DMS153 treated with DMSO at 0.1 percent for 48 hours (cell line): ENCODE measurements around the gene LIN7C.
"Not testable (repeated sequence)": the region's sequence is repeated elsewhere in the genome, so short reads cannot be mapped to it uniquely, and the experiment has no call there.

Experiments used
- DNase-seq: peaks from one replicate; lab custom pipeline; 2025; ENCODE audit not compliant: unreplicated experiment; lab: John Stamatoyannopoulos, UW

Gene LIN7C

DNA sequence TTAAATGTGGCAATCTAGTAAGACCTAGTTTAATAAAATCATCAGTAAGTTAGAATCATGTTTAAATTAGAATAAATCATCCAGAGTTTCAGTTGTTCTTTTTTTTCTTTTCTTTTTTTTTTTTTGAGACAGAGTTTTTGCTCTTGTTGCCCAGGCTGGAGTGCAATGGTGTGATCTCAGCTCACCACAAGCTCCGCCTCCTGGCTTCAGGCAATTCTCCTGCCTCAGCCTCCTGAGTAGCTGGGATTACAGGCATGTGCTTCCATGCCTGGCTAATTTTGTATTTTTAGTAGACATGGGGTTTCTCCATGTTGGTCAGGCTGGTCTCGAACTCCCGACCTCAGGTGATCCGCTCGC lies 58.4 kb downstream of the LIN7C start:
- DNase-seq = not testable (repeated sequence)

DNA sequence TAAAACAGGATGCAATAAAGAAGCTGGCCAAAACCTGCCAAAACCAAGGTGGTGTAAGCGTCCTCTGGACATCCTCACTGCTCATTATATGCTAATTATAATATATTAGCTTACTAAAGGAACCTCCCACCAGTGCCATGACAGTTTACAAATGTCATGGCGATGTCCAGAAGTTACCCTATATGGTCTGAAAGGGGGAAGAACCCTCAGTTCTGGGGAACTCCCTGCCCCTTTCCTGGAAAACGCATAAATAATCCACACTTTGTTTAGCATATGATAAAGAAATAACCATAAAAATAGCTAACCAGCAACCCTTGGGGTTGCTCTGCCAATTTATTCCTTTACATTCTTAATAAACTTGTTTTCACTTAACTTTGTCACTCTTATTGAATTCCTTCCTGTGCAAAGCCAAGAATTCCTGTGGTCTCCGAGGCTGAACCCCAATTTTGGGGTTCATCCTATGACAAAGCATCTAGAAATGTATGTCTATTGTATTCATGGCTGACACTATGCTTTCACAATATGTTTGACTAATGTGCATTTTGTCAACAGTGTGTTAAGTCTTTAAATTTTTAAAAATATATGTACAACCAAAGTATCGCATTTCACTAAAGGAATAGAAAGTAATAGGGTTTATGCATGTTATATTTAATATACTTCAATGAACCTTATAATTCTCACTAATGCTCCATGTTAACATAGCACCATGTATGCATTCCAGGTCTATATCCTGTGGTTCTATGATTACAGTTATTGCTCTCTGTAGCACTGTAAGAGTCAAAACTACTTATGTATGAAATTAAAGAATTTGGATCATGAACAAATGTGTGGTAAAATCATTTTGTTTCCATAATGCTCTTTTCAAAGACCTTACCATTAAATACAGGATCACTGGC lies 59.0 kb downstream of the LIN7C start:
- no peak for DNase-seq

DNA sequence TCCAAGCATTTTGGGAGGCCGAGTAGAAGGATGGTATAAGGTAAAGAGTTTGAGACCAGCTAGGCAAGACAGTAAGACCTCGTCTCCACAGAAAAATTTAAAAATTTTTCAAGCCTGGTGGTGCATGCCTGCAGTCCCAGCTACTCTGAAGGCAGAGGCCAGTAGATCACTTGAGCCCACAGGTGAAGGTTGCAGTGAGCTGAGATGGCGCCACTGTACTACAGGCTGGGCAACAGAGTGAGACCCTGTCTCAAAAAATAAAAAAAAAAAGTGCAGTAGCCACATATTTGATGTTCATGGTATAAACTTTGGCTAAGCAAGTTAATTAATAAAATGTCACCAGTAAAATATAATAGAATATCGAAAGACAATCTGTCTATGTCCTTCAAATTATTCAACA lies 60.9 kb downstream of the LIN7C start:
- DNase-seq = no peak

DNA sequence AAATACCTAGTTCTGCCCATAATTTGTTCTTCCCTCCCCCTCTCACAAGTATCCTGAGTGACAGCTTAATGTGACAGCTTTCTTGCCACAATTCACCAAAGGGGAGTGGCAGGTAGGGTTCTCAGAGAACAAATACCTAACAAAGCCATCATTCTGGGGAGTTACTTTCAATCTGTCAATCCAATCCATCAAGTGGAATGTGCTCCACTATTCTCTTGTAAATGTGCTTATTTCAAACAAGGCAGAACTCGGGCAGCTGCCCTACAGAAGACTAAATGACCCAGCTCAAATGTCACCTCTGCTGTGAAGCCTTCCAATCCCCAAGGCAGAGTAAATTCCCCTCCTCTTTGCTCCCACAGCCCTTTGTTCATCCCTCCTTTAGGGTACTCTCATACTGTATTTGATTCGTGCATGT lies 61.8 kb downstream of the LIN7C start:
- DNase-seq = peak; percentile 84
